Cardiac muscle cell (in vitro differentiated cells and primary cell): Measurements from ENCODE around the gene GSTK1. TPM values are rescaled to one million over a fixed set of nuclear protein-coding genes. Genes with fewer than 3 reads are reported as not detected.

Experiments used
- DNase-seq, 2 donors: peaks; one replicate each; pipeline versions ENCODE4 v3.0.0 to v3.0.0-alpha.2; 2010 to 2017; ENCODE audit warnings: low read depth in 1 of 2, low spot score in 1 of 2
- H3K27ac ChIP-seq: fragments of 200-600 bp; sonication (generic); 2 replicates; pipeline ENCODE4 v1.5.1; 2016
- H3K27me3 ChIP-seq: fragments of 200-600 bp; sonication (generic); 2 replicates; pipeline ENCODE4 v1.6.0; 2016; ENCODE audit warnings: control low read depth
- H3K36me3 ChIP-seq: fragments of 200-600 bp; sonication (generic); 2 replicates; pipeline ENCODE4 v1.5.1; 2016; ENCODE audit warnings: control low read depth
- H3K4me1 ChIP-seq: fragments of 200-600 bp; sonication (generic); 2 replicates; pipeline ENCODE4 v1.8.1; 2017; ENCODE audit warnings: low read depth, mild to moderate bottlenecking, mixed run types
- H3K4me3 ChIP-seq: fragments of 200-600 bp; sonication (generic); 2 replicates; pipeline ENCODE4 v1.5.1; 2016; ENCODE audit warnings: mild to moderate bottlenecking
- H3K9me3 ChIP-seq: fragments of 200-600 bp; sonication (generic); 2 replicates; pipeline ENCODE4 v1.5.1; 2017; ENCODE audit warnings: low read depth, mild to moderate bottlenecking, control low read depth
- CTCF ChIP-seq: IDR thresholded peaks from 2 replicates; pipeline ENCODE4 v1.5.1; 2012; ENCODE audit warnings: low read depth, mild to moderate bottlenecking, low read length
- polyA plus RNA-seq: library from polyadenylated mRNA; unstranded; fragments of >200 nt; fragmentation: Nextera tagmentation; extraction: Ambion mirVana; gene quantifications from 2 replicates; pipeline ENCODE4 v1.2.1, GENCODE V29; 2016
- total RNA-seq: library from RNA; depleted of rRNA; stranded (reverse); fragments of >200 nt; gene quantifications from 2 replicates; pipeline ENCODE4 v1.2.3, GENCODE V29; 2016

GSTK1 gene
- total and polyA plus RNA-seq, 2 experiments from 2014 or later: 218 to 248 TPM

GRCh38 chr7:143252006-143252405 is 11.2 kb upstream of the GSTK1 start:
- no peaks in the 10 kb centered on the region for H3K9me3 ChIP-seq
- H3K4me3 ChIP-seq: no peak overlapping the region
- no peaks in the 10 kb centered on the region for H3K27me3 ChIP-seq
- TF ChIP-seq CTCF: no peak
- H3K4me1 ChIP-seq: no peaks in the 10 kb centered on the region
- H3K36me3 ChIP-seq: no peaks in the 10 kb centered on the region
- H3K27ac ChIP-seq: no peak overlapping the region
- DNase-seq: no peak

DNA sequence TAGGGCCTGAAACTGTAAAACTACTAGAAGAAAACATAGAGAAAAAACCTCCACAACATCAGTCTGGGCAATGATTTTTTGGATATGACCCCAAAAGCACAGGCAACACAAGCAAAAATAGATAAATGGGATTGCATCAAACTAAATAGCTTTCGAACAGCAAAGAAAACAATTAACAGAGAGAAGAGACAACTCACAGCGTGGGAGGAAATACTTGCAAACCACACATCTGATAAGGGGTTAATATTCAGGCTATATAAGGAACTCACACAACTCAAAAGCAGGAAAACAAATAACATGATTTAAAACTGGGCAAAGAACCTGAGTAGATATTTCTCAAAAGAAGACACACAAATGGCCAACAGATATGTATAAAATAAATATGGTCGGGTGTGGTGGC is 7.7 kb upstream of the GSTK1 start:
- H3K4me3 ChIP-seq: no peak overlapping the region
- DNase-seq: peak in 1 of 2 donors; percentile 71
- no peaks in the 10 kb centered on the region for H3K9me3 ChIP-seq
- H3K36me3 ChIP-seq: no peaks in the 10 kb centered on the region
- H3K27ac ChIP-seq: no peak overlapping the region
- no peak for TF ChIP-seq CTCF
- H3K4me1 ChIP-seq: peaks cover 3% of the 10 kb centered on the region
- H3K27me3 ChIP-seq: no peaks in the 10 kb centered on the region

DNA sequence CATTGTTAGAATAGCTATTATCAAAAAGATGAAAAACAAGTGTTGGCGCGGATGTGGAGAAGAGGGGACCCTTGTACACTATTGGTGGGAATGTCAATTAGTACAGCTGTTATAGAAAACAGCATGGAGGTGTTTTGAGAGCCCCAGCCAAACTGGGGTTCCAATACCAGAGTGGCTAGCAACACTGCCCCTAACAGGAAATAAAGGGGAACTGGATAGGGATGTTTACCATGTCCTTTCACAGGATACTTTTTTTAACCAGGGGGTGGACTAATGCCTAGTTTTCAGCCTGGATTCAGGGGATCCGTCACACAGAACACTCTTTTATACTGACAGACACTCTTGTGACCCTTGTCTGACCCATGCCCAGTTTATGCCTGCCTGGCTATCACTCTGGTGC is 6.9 kb upstream of the GSTK1 start:
- no peak for TF ChIP-seq CTCF
- H3K9me3 ChIP-seq: no peaks in the 10 kb centered on the region
- H3K4me3 ChIP-seq: no peak overlapping the region
- no peak overlapping the region for H3K27ac ChIP-seq
- no peak for DNase-seq
- H3K4me1 ChIP-seq: peaks cover 3% of the 10 kb centered on the region
- H3K27me3 ChIP-seq: no peaks in the 10 kb centered on the region
- H3K36me3 ChIP-seq: no peaks in the 10 kb centered on the region

- DNase-seq: no peak
- no peaks in the 10 kb centered on the region for H3K27me3 ChIP-seq
- no peak overlapping the region for H3K4me3 ChIP-seq
- no peaks in the 10 kb centered on the region for H3K9me3 ChIP-seq
- no peak overlapping the region for H3K27ac ChIP-seq
- peaks cover 3% of the 10 kb centered on the region for H3K4me1 ChIP-seq
- TF ChIP-seq CTCF: no peak
- H3K36me3 ChIP-seq: no peaks in the 10 kb centered on the region
These were observed 6.3 kb upstream of the GSTK1 start for GRCh38 chr7:143256932-143257331.

GRCh38 chr7:143257501-143257900 is 5.7 kb upstream of the GSTK1 start:
- H3K27ac ChIP-seq: no peak overlapping the region
- DNase-seq: no peak
- no peak for TF ChIP-seq CTCF
- H3K9me3 ChIP-seq: no peaks in the 10 kb centered on the region
- no peaks in the 10 kb centered on the region for H3K36me3 ChIP-seq
- H3K27me3 ChIP-seq: no peaks in the 10 kb centered on the region
- H3K4me3 ChIP-seq: no peak overlapping the region
- H3K4me1 ChIP-seq: peaks cover 3% of the 10 kb centered on the region

DNA sequence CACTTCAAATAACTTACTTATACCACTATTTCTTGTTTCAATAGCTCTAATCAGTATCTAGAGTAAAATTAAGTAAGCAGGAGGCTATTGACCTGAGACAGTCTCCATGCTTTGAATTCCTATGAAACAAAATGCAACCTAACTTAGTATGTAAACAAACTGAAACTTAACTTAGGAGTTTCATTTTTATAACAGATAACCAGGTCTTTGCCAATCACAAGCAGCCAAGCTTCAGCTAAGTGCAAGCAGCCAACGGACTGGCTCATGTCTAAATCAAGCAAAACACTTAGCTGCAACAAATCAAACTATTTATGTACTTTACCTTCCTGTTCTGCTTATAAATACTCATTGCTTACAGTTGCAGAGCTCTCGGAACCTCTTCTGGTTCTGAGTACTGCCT is 4.4 kb upstream of the GSTK1 start:
- DNase-seq: no peak
- Histone ChIP-seq H3K36me3 (no peaks in the 10 kb centered on the region), H3K27me3 (no peaks in the 10 kb centered on the region), H3K27ac (no peak overlapping the region), H3K4me1 (peaks cover 3% of the 10 kb centered on the region), H3K9me3 (no peaks in the 10 kb centered on the region), H3K4me3 (no peak overlapping the region)
- TF ChIP-seq CTCF: no peak
